Sigmoid colon (tissue), 4 donors: ENCODE data around the gene OR4A16.

Source experiments
- EP300 ChIP-seq, 4 donors: sonication (generic); formaldehyde crosslinking; IDR thresholded peaks; one replicate each; pipeline ENCODE4 v1.6.1; 2017; ENCODE audit warnings: antibody characterized with exemption in 4 of 4
- POLR2A ChIP-seq, 2 donors: fragments of 450-650 bp; IDR thresholded peaks; one replicate each; pipeline ENCODE4 v1.6.1; 2016; ENCODE audit warnings: antibody characterized with exemption in 2 of 2, mild to moderate bottlenecking in 2 of 2, moderate library complexity in 2 of 2
- POLR2AphosphoS5 ChIP-seq, 4 donors: sonication (generic); formaldehyde crosslinking; IDR thresholded peaks; one replicate each; pipeline ENCODE4 v1.6.1; 2017; ENCODE audit warnings: antibody characterized with exemption in 4 of 4
- TF ChIP-seq, protein P1 (sequence below), 4 experiments: fragments of 450-650 bp in 3 of 4; fragments of 200-600 bp in 1 of 4; IDR thresholded peaks; one replicate each; pipeline ENCODE4 v1.5.1; 2016 to 2019; ENCODE audit warnings: antibody characterized with exemption in 4 of 4, mild to moderate bottlenecking in 3 of 4, moderate library complexity in 2 of 4

DNA sequence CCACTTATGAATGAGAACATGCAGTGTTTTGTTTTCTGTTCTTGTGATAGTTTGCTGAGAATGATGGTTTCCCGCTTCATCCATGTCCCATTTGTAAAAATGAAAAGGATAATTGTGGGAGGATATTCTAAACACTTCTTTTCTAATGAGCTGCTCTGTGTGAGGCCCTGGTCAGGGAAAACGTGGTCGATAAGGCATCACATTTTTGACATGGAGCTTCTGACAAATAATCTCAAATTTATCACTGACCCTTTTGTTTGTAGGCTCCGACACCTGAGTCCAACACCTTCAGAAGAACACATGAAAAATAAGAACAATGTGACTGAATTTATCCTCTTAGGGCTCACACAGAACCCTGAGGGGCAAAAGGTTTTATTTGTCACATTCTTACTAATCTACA is 24.7 kb downstream of the OR4A16 start, which contains the start of gene OR4A15:
- TF ChIP-seq, protein P1, sequence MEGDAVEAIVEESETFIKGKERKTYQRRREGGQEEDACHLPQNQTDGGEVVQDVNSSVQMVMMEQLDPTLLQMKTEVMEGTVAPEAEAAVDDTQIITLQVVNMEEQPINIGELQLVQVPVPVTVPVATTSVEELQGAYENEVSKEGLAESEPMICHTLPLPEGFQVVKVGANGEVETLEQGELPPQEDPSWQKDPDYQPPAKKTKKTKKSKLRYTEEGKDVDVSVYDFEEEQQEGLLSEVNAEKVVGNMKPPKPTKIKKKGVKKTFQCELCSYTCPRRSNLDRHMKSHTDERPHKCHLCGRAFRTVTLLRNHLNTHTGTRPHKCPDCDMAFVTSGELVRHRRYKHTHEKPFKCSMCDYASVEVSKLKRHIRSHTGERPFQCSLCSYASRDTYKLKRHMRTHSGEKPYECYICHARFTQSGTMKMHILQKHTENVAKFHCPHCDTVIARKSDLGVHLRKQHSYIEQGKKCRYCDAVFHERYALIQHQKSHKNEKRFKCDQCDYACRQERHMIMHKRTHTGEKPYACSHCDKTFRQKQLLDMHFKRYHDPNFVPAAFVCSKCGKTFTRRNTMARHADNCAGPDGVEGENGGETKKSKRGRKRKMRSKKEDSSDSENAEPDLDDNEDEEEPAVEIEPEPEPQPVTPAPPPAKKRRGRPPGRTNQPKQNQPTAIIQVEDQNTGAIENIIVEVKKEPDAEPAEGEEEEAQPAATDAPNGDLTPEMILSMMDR (IDR thresholded peaks at IDR 0.05), result no peak
- TF ChIP-seq POLR2A (IDR thresholded peaks at IDR 0.05) (no peak), EP300 (IDR thresholded peaks at IDR 0.05) (no peak), POLR2AphosphoS5 (IDR thresholded peaks at IDR 0.05) (no peak)
